ENCODE data around the gene ZNF682.
"Not testable (repeated sequence)": the region's sequence is repeated elsewhere in the genome, so short reads cannot be mapped to it uniquely, and the experiment has no call there.

The ZNF682 gene

GRCh38 chr19:20039203-20039723 is at the start of gene ZNF682:
ZNF682 (minus strand) TSS chr19:20039505; CDS start chr19:20039345, 160 bp downstream.
- peak; percentile 59 to 97 (median 90) for DNase-seq

GRCh38 chr19:20082876-20083275 is 43.6 kb upstream of the ZNF682 start:
- not testable (repeated sequence) for DNase-seq

GRCh38 chr19:20082232-20082833 is 43.0 kb upstream of the ZNF682 start:
- not testable (repeated sequence) for DNase-seq

GRCh38 chr19:20080656-20081055 is 41.4 kb upstream of the ZNF682 start:
- DNase-seq, result no peak

GRCh38 chr19:20079476-20079875 is 40.2 kb upstream of the ZNF682 start:
- no peak for DNase-seq

GRCh38 chr19:20078581-20079031 is 39.3 kb upstream of the ZNF682 start:
- DNase-seq, result peak in 15 of 56 donors; percentile 0 to 16 (median 5)

GRCh38 chr19:20077791-20078463 is 38.6 kb upstream of the ZNF682 start, which contains the start of gene ZNF90:
ZNF90 (plus strand) TSS chr19:20078000; CDS start chr19:20078133, 133 bp downstream.
- DNase-seq, result peak; percentile 22 to 97 (median 84)

- DNase-seq, result no peak
Measured at GRCh38 chr19:20072936-20073335, 33.6 kb upstream of the ZNF682 start.

GRCh38 chr19:20070691-20071090 is 31.4 kb upstream of the ZNF682 start:
- DNase-seq, result no peak

GRCh38 chr19:20068559-20068958 is 29.3 kb upstream of the ZNF682 start:
- not testable (repeated sequence) for DNase-seq

- no peak for DNase-seq
Measured at GRCh38 chr19:20067943-20068342, 28.6 kb upstream of the ZNF682 start.

GRCh38 chr19:20066861-20067260 is 27.6 kb upstream of the ZNF682 start:
- no peak for DNase-seq

GRCh38 chr19:20060282-20060681 is 21.0 kb upstream of the ZNF682 start:
- DNase-seq, result no peak

GRCh38 chr19:20058738-20059137 is 19.4 kb upstream of the ZNF682 start:
- DNase-seq, result not testable (repeated sequence)

GRCh38 chr19:20051841-20052768 is 12.8 kb upstream of the ZNF682 start:
- peak; percentile 53 to 100 (median 97) for DNase-seq

- not testable (repeated sequence) for DNase-seq
Measured at GRCh38 chr19:20045742-20046141, 6.4 kb upstream of the ZNF682 start.

GRCh38 chr19:20044663-20045062 is 5.4 kb upstream of the ZNF682 start:
- DNase-seq, result peak in 1 of 56 donors; percentile 2

- no peak for DNase-seq
Measured at GRCh38 chr19:20038358-20039202, 725 bp downstream of the ZNF682 start.

GRCh38 chr19:20035935-20036334 is 3.4 kb downstream of the ZNF682 start:
- no peak for DNase-seq

GRCh38 chr19:20028611-20029010 is 10.7 kb downstream of the ZNF682 start:
- peak in 11 of 56 donors; percentile 1 to 35 (median 6) for DNase-seq
